ENCODE results near the gene ADCY1. TPM values are rescaled to one million over a fixed set of nuclear protein-coding genes. Genes with fewer than 3 reads are reported as not detected.

Gene ADCY1
- total and polyA plus RNA-seq, 7 experiments from 2014 or later: 0.01 to 5.1 (median 0.01) TPM; not detected in 4

DNA sequence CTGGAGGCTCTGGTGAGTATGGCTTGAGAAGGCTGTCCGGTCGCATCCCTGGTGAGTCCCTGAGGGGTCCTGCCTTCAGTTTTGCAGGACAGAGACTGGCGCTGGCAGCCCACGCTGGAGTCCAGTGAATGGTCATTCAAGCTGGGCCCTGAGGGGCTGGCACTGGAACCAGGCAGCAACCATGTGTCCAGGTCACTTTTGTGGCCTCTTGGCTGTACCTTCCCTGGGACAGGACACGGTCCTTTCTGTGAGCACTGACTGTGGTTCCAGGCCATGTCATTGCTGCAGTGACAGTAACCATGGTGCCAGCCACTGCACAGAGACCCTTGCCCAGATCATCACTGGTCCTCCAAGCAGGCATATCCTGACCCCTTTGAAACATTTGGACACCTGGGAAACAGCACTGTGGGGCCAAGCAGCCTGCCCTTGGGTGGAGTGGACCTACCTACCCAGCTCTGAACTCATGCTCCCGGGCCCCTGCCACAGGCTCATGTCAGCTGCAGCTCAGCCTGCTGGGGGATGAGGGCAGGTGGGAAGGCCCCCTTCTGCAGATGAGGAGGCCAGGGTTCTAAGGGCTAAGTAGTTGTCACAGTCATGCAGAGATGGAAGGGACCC lies 72.1 kb downstream of the ADCY1 start:
- Mint-ChIP-seq H3K4me3 (no peak overlapping the region), H3K36me3 (no peaks in the 10 kb centered on the region), H3K27ac (no peak overlapping the region), H3K27me3 (peaks cover 0 to 7% (median 4%) of the 10 kb centered on the region in 5 donors), H3K9me3 (no peaks in the 10 kb centered on the region), H3K4me1 (peaks cover 0 to 5% (median 0%) of the 10 kb centered on the region in 7 donors)
- Histone ChIP-seq H3K4me3 (ENCODE audit: low read length) (no peak overlapping the region), H3K36me3 (ENCODE audit: control insufficient read depth in 2 of 3, insufficient read depth in 3 of 3, low read length in 3 of 3) (no peaks in the 10 kb centered on the region), H3K4me1 (ENCODE audit: control insufficient read depth in 2 of 2, insufficient read depth in 2 of 2, low read length in 2 of 2) (no peaks in the 10 kb centered on the region), H3K9me3 (ENCODE audit: control insufficient read depth in 2 of 3, low read length in 3 of 3) (no peaks in the 10 kb centered on the region), H3K27ac (ENCODE audit: low read depth, low read length) (no peak overlapping the region), H3K27me3 (ENCODE audit: control insufficient read depth in 2 of 2, insufficient read depth in 2 of 2, low read length in 2 of 2) (no peaks in the 10 kb centered on the region)
- no peak for ATAC-seq
- CTCF ChIA-PET: no interaction called here
- no peak for DNase-seq
- POLR2A ChIA-PET: no interaction called here
- intact Hi-C loops (cut with micrococcal nuclease): no loop called here

DNA sequence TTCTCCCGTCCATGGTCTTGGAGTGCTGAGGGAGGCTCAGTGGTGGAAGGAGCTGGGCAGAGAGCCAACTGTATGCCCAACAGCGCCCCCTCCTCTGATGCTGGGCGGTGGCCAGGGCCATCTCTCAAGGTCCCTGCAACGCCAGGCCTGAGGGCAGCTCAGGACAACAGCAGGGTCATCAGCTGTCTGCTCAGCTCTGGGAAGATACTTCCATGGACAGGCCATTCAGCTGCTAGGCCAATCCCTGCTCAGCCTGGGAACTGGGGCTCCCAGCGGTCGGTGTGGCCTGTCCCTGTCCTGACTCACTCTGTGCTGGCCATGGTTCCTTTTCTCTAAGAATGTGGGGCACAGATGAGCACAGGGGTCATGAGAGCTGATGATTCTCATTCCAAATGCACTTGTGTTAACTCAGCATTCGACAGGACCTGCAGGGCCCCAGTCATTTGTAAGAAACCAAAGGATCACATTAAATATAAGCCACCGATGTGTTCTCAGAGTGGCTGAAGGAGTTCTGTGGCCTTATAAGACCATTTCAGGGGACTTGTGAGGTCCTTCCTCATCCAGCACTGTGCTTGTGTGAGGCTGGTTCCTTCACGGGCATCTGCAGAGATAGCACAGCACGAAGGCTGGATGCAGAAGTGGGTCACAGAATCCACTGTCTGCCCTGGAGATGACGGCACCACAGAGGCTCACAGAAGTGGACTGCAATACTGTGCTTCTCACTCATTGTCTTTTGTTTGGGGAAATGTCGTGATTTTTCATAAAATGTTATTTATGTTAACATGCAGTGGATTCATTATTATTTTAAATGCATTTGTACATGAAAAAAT lies 73.0 kb downstream of the ADCY1 start:
- Histone ChIP-seq H3K4me1 (ENCODE audit: control insufficient read depth in 2 of 2, insufficient read depth in 2 of 2, low read length in 2 of 2) (no peaks in the 10 kb centered on the region), H3K27ac (ENCODE audit: low read depth, low read length) (no peak overlapping the region), H3K9me3 (ENCODE audit: control insufficient read depth in 2 of 3, low read length in 3 of 3) (no peaks in the 10 kb centered on the region), H3K27me3 (ENCODE audit: control insufficient read depth in 2 of 2, insufficient read depth in 2 of 2, low read length in 2 of 2) (no peaks in the 10 kb centered on the region), H3K4me3 (ENCODE audit: low read length) (no peak overlapping the region), H3K36me3 (ENCODE audit: control insufficient read depth in 2 of 3, insufficient read depth in 3 of 3, low read length in 3 of 3) (no peaks in the 10 kb centered on the region)
- H3K36me3 Mint-ChIP-seq: no peaks in the 10 kb centered on the region
- no peak overlapping the region for H3K4me3 Mint-ChIP-seq
- no peak for ATAC-seq
- peaks cover 0 to 5% (median 0%) of the 10 kb centered on the region in 5 donors for H3K27me3 Mint-ChIP-seq
- ChIA-PET CTCF (no interaction called here), POLR2A (no interaction called here)
- intact Hi-C loops (cut with micrococcal nuclease): no loop called here
- no peaks in the 10 kb centered on the region for H3K9me3 Mint-ChIP-seq
- no peak overlapping the region for H3K27ac Mint-ChIP-seq
- DNase-seq: no peak
- H3K4me1 Mint-ChIP-seq: peaks cover 0 to 5% (median 0%) of the 10 kb centered on the region in 7 donors

DNA sequence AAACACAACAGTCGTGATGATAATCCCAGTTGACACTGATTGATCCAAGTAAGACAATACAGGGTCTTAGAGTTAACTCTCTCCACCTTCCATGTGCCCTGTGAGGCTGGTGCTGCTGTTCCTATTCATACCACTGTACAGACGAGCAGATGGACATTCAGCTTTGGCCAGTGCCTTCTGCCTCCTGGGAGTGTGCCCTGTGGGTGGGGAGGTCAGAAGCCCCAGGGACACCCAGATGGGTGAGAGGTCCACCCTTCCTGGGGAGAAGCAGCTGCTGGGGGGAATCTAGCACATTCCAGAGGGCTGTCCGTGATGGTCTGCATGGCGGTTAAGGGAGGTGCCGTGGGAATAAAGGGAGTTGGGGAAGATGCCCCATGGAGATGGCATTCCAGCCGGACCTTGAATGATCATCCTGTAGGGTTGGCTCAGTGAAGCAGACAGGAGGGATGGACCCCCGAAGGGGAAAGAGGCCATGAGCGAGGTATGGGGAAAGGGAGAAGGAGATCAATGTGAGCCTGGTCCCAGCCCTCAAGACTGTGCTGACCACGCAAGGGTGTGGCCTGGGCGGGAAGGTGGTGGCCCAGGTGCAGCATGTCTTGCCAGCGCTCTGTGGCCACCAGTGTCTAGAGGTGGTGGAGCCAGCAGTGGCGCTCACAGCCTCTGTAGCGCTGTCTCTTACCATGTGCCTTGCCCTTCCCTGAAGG lies 74.0 kb downstream of the ADCY1 start:
- Histone ChIP-seq H3K27ac (ENCODE audit: low read depth, low read length) (no peak overlapping the region), H3K36me3 (ENCODE audit: control insufficient read depth in 2 of 3, insufficient read depth in 3 of 3, low read length in 3 of 3) (no peaks in the 10 kb centered on the region), H3K9me3 (ENCODE audit: control insufficient read depth in 2 of 3, low read length in 3 of 3) (no peaks in the 10 kb centered on the region), H3K4me1 (ENCODE audit: control insufficient read depth in 2 of 2, insufficient read depth in 2 of 2, low read length in 2 of 2) (no peaks in the 10 kb centered on the region), H3K4me3 (ENCODE audit: low read length) (no peak overlapping the region), H3K27me3 (ENCODE audit: control insufficient read depth in 2 of 2, insufficient read depth in 2 of 2, low read length in 2 of 2) (no peaks in the 10 kb centered on the region)
- intact Hi-C loops (cut with micrococcal nuclease): no loop called here
- no peaks in the 10 kb centered on the region for H3K36me3 Mint-ChIP-seq
- POLR2A ChIA-PET: no interaction called here
- H3K9me3 Mint-ChIP-seq: no peaks in the 10 kb centered on the region
- CTCF ChIA-PET: no interaction called here
- peaks cover 0 to 5% (median 0%) of the 10 kb centered on the region in 5 donors for H3K27me3 Mint-ChIP-seq
- DNase-seq (no peak), ATAC-seq (no peak)
- no peak overlapping the region for H3K4me3 Mint-ChIP-seq
- peaks cover 0 to 2% (median 0%) of the 10 kb centered on the region in 7 donors for H3K4me1 Mint-ChIP-seq
- no peak overlapping the region for H3K27ac Mint-ChIP-seq

DNA sequence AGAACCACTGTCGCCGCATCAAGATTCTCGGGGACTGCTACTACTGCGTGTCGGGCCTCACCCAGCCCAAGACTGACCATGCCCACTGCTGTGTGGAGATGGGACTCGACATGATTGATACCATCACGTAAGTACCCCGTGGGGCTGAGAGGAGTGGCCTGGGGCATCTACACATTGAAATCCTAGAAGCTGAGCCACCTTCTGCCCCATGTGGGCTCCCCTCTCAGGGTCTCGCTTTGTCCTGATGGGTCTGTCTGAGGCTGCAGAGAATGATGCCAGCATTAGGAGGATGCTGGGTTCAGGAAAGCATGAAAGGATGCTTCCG lies 74.5 kb downstream of the ADCY1 start:
- no peak for ATAC-seq
- Histone ChIP-seq H3K9me3 (ENCODE audit: control insufficient read depth in 2 of 3, low read length in 3 of 3) (no peaks in the 10 kb centered on the region), H3K4me1 (ENCODE audit: control insufficient read depth in 2 of 2, insufficient read depth in 2 of 2, low read length in 2 of 2) (no peaks in the 10 kb centered on the region), H3K27me3 (ENCODE audit: control insufficient read depth in 2 of 2, insufficient read depth in 2 of 2, low read length in 2 of 2) (no peaks in the 10 kb centered on the region), H3K4me3 (ENCODE audit: low read length) (no peak overlapping the region), H3K36me3 (ENCODE audit: control insufficient read depth in 2 of 3, insufficient read depth in 3 of 3, low read length in 3 of 3) (no peaks in the 10 kb centered on the region), H3K27ac (ENCODE audit: low read depth, low read length) (no peak overlapping the region)
- Mint-ChIP-seq H3K27ac (no peak overlapping the region), H3K9me3 (no peaks in the 10 kb centered on the region), H3K4me3 (no peak overlapping the region), H3K4me1 (peaks cover 0 to 2% (median 0%) of the 10 kb centered on the region in 7 donors), H3K36me3 (no peaks in the 10 kb centered on the region), H3K27me3 (peaks cover 0 to 2% (median 0%) of the 10 kb centered on the region in 5 donors)
- ChIA-PET POLR2A (no interaction called here), CTCF (no interaction called here)
- DNase-seq: no peak
- intact Hi-C loops (cut with micrococcal nuclease): no loop called here

DNA sequence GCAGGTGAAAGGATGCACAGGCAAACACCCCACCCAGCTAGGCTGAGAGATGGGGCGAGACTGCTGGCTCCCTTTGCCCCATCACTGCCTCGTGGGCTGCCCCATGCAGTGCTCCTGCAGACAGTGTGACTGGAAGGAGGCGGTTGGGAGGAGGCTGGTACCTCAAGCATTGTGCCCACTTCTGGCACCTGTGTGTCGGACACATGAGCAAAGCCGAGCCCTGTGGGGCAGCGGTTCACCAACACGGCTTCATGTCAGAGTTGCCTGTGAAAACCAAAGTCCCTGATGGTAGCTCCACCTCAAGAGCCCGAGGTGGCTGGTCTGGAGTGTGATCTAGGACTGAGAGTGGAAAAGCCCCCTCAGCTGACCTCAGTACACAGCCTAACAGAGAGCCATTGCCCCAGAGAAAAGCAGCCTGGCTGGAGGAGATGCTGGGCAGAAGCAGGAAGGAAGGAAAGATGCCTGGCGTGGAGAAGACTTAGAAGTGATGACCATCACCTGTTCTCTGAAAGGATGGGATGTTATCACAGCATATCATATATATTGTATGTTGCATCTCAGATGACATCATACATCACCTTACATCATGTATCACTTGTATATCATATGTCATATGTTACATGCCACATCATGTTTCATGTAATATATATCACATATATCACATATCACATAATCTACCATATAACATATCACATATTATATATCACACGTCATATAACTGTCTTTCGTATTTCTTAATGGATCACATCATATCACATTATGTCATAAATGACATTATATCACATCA lies 75.6 kb downstream of the ADCY1 start:
- Histone ChIP-seq H3K36me3 (ENCODE audit: control insufficient read depth in 2 of 3, insufficient read depth in 3 of 3, low read length in 3 of 3) (no peaks in the 10 kb centered on the region), H3K27me3 (ENCODE audit: control insufficient read depth in 2 of 2, insufficient read depth in 2 of 2, low read length in 2 of 2) (no peaks in the 10 kb centered on the region), H3K4me3 (ENCODE audit: low read length) (no peak overlapping the region), H3K9me3 (ENCODE audit: control insufficient read depth in 2 of 3, low read length in 3 of 3) (no peaks in the 10 kb centered on the region), H3K27ac (ENCODE audit: low read depth, low read length) (no peak overlapping the region), H3K4me1 (ENCODE audit: control insufficient read depth in 2 of 2, insufficient read depth in 2 of 2, low read length in 2 of 2) (no peaks in the 10 kb centered on the region)
- ATAC-seq (no peak), DNase-seq (no peak)
- Mint-ChIP-seq H3K36me3 (no peaks in the 10 kb centered on the region), H3K27ac (no peak overlapping the region), H3K4me1 (peaks cover 0 to 2% (median 0%) of the 10 kb centered on the region in 7 donors), H3K27me3 (no peaks in the 10 kb centered on the region), H3K4me3 (no peak overlapping the region), H3K9me3 (no peaks in the 10 kb centered on the region)
- POLR2A ChIA-PET: no interaction called here
- CTCF ChIA-PET: no interaction called here
- intact Hi-C loops (cut with micrococcal nuclease): no loop called here

DNA sequence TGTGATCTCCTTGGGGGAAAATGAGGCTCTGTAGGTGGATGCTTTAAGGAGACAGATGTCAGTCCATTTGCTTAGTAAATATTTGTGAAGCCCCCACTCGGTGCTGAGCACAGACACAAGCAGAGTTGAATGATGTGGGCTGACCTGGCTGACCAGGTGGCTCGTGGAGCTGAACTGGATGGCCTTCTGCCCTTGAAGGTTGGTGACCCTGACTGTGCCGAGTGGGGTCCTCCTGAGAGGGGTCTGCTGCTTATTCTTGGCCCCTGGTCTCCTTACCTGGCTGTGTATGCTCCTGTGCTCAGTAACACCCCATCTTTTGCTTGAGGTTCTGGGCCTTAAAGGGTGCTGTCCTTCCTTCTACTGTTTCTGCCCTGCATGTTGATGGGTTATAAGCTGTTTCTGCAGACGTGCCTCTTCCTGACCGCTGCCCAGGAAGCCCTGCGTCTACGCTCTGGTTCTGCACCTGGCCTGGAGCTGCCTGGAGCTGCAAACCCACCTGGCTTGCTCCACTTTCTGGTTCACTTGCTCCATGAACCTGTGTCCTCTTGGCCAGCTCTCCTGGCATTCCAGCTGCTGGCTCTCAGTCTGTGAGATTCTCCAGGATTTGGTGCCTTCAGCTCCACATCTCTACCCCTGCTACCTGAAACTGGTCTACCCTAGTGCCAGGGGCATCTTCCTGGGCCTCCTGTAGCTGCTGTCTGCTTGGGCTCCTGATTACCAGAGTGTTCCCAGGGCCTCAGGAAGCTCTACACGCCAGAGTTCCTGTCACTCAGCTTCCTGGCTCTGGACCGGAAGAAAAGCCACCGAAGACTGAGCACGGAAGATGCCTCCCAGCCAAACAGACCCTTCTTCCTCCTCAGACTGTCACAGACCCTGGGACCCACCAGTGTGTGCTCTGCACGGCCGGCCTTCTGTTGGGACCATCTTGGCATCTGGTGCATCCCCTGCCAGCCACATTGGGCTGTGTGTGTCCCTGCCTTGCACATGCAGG lies 76.5 kb downstream of the ADCY1 start:
- no peak overlapping the region for H3K4me3 Mint-ChIP-seq
- no peak overlapping the region for H3K27ac Mint-ChIP-seq
- intact Hi-C loops (cut with micrococcal nuclease): no loop called here
- H3K27me3 Mint-ChIP-seq: no peaks in the 10 kb centered on the region
- no peaks in the 10 kb centered on the region for H3K9me3 Mint-ChIP-seq
- H3K27ac ChIP-seq (ENCODE audit: low read depth, low read length): no peak overlapping the region
- H3K4me3 ChIP-seq (ENCODE audit: low read length): no peak overlapping the region
- no peaks in the 10 kb centered on the region for H3K4me1 ChIP-seq (ENCODE audit: control insufficient read depth in 2 of 2, insufficient read depth in 2 of 2, low read length in 2 of 2)
- H3K9me3 ChIP-seq (ENCODE audit: control insufficient read depth in 2 of 3, low read length in 3 of 3): no peaks in the 10 kb centered on the region
- DNase-seq (no peak), ATAC-seq (no peak)
- H3K36me3 ChIP-seq (ENCODE audit: control insufficient read depth in 2 of 3, insufficient read depth in 3 of 3, low read length in 3 of 3): no peaks in the 10 kb centered on the region
- no peaks in the 10 kb centered on the region for H3K27me3 ChIP-seq (ENCODE audit: control insufficient read depth in 2 of 2, insufficient read depth in 2 of 2, low read length in 2 of 2)
- ChIA-PET POLR2A (no interaction called here), CTCF (no interaction called here)
- peaks cover 0 to 2% (median 0%) of the 10 kb centered on the region in 7 donors for H3K4me1 Mint-ChIP-seq
- no peaks in the 10 kb centered on the region for H3K36me3 Mint-ChIP-seq
